HG03280 (cell line): ENCODE measurements around the gene PPP4R3A.
"Not testable (repeated sequence)": the region's sequence is repeated elsewhere in the genome, so short reads cannot be mapped to it uniquely, and the experiment has no call there.

ENCODE experiments used
- ATAC-seq: cut with Tn5 transposase; IDR thresholded peaks from one replicate; pipeline ENCODE4 v1.9.1; 2021; ENCODE audit warnings: mild to moderate bottlenecking, moderate library complexity; ENCODE audit not compliant: unreplicated experiment

PPP4R3A gene

GRCh38 chr14:91506226-91506625, 3.9 kb downstream of the PPP4R3A start:
- ATAC-seq: no peak

DNA sequence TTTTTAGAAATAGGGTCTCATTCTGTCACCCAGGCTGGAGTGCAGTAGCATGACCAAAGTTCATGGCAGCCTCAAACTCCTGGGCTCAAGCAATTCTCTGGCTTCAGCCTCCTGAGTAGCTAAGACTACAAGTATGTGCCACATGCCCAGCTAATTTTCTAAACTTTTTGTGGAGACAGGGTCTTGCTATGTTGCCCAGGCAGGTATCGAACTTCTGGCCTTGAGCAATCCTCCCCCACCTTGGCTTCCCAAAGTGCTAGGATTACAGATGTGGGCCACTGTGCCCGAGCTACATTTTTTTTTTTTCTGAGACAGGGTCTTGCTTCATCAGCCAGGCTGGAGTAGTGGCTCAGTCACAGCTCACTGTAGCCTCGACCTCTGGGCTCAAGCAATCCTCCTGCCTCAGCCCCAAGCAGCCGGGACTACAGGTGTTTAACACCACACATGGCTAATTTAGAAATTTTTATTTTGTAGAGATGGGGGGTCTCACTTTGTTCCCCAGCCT, 7.1 kb downstream of the PPP4R3A start:
- ATAC-seq: no peak

GRCh38 chr14:91501951-91502930, 7.9 kb downstream of the PPP4R3A start:
- ATAC-seq: no peak

GRCh38 chr14:91501348-91501747, 8.8 kb downstream of the PPP4R3A start:
- ATAC-seq: no peak

- ATAC-seq: no peak
Measured at GRCh38 chr14:91496790-91497189, 13.3 kb downstream of the PPP4R3A start.

- ATAC-seq: not testable (repeated sequence)
Measured at GRCh38 chr14:91494392-91495065, 15.6 kb downstream of the PPP4R3A start.

DNA sequence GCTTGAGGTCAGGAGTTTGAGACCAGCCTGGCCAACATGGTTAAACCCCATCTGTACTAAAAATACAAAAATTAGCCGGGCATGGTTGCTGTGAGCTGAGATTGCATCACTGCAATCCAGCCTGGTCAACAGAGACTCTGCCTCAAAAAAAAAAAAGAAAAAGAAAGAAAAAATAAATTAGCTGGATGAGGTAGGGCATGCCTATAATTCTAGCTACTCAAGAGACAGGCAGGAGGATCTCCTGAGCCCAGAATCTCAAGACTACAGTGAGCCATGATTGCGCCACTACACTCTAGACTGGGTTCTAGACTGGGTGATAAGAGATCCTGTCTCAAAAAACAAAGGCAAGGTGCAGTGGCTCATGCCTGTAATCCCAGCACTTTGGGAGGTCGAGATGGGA, 16.9 kb downstream of the PPP4R3A start:
- no peak for ATAC-seq

- no peak for ATAC-seq
Measured at GRCh38 chr14:91484744-91485143, 25.4 kb downstream of the PPP4R3A start.

DNA sequence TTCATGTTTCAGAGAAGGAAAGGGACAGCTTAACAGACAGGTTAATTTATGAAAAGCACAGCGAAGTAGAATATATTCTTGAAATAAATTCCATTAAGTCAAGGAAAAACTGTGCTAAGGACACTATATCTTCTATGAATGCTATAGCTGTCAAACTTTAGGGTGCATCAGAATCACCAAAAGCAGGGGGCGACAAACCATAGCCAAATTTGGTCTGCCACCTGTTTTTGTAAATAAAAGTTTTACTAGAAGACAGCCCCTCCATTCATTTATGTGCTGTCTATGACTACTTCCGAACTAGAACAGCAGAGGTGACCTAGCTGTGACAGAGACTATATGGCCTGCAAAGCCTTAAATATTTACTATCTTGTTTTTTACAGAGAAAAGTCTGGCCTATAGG, 25.9 kb downstream of the PPP4R3A start:
- no peak for ATAC-seq

DNA sequence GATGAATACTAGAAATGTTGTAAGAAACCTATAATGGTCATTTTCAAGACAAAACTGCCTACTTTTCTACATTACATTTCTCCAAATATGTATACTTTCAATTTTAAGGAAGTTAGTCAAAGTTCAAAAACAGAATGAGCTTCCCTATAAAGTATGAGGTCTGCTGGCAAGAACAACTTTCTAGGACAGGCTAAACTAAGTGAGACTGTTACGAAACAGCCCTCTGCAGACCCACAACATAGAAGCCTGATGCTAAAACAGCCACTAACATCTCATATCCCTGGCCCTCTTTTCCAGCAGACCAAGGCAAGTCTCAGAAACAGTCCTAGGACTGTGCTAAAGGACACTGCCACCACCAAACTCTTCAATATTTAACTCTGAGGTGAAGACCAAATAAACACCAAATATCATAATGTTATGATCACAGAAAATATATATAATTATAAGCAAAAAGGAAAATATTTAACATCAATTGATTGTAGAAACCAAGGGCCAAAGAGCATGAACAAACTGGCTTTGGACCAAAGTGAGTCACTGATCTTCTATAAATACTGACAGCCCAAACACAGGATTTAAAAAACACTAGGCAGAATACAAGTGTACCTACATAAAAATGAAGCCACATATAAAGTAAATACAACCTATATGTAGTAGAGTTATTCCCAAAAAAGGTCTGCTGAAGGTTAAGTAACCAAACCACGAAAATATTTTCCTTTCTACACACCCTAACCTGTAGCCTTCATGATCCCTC, 27.7 kb downstream of the PPP4R3A start:
- ATAC-seq: no peak

DNA sequence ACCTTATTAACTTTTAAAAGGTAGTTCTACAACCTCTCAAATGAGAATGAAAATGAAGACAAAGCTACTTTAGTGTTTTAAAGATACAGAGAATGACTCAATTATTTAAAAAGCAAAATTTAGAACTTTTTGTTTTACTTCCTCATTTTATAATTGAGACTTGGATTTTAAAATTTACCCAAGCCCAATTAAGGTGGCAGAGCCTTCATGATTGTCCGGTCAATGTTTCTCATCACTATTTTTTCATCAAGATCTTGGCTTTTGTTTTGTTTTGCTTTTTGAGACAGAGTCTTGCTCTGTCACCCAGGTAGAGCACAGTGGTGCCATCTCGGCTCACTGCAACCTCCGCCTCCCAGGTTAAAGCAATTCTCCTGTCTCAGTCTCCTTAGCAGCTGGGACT, 32.7 kb downstream of the PPP4R3A start:
- no peak for ATAC-seq

- ATAC-seq: no peak
Measured at GRCh38 chr14:91473046-91473445, 37.1 kb downstream of the PPP4R3A start.

- ATAC-seq: no peak
Measured at GRCh38 chr14:91470216-91470615, 39.9 kb downstream of the PPP4R3A start.

GRCh38 chr14:91466192-91466591, 43.9 kb downstream of the PPP4R3A start:
- no peak for ATAC-seq

DNA sequence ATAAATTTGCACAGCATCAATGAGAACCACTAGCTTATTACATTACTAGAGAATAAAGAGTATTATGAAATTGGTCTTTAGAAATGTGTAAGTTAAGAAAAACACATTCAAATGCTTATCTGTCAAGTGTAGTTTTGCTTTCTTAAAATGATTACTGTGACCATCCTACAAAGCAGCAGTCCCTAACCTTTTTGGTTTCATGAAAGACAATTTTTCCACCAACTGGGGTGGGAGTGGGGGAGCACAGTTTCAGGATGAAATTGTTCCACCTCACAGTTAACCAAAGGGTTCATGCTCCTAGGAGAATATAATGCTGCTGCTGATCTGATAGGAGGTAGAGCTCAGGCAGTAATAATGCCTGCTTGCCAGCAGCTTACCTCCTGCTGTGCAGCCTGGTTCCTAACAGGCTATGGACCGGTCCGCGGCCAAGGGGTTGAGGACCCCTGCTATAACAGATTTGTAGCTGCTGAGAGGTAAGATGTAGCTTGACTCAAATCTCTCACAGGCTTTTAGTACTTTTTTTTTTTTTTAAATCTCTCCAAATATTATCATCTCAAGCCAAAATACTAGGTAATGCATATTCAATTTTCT, 45.4 kb downstream of the PPP4R3A start:
- ATAC-seq: no peak

GRCh38 chr14:91458612-91459011, 51.5 kb downstream of the PPP4R3A start:
- no peak for ATAC-seq

DNA sequence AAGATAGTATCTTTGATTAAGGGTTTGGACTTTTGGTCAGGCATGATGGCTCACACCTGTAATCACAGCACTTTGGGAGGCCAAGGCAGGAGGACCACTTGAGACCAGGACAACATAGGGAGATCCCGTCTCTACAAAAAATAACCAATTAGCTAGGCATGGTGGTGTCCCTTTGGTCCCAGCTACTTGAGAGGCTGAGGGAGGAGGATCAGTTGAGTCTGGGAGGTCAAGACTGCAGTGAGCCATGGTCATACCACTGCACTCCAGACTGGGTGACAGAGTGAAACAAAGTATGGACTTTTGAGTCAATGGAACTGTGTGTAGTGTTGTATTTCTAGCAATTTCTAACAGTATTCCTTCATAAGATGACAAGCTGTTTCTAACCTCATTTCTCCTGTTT, 53.8 kb downstream of the PPP4R3A start:
- no peak for ATAC-seq

- no peak for ATAC-seq
Measured at GRCh38 chr14:91454580-91454979, 55.5 kb downstream of the PPP4R3A start.

- no peak for ATAC-seq
Measured at GRCh38 chr14:91454155-91454554, 56.0 kb downstream of the PPP4R3A start.

DNA sequence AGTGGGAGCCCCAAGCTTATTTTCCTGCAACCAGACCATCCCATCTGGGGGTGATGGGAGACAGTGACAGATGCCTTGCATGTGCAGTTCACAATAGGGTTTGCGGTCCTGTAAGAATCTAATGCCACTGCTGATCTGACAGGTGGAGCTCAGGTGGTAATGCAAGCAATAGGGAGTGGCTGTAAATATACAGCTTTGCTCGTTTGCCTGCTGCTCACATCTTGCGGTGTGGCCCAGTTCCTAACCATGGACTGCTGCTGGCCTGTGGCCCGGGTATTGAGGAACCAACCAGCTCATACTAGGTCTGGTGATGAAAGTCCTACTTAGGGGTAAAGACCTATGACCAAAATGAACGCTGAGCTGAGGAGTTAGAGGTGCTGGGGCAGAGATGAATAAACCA, 56.4 kb downstream of the PPP4R3A start:
- ATAC-seq: no peak
